HG03439 (cell line): Measurements from ENCODE around the gene ANGPTL2.
"Not testable (repeated sequence)": the region's sequence is repeated elsewhere in the genome, so short reads cannot be mapped to it uniquely, and the experiment has no call there.

Source experiments
- ATAC-seq: cut with Tn5 transposase; IDR thresholded peaks from one replicate; pipeline ENCODE4 v1.9.1; 2021; ENCODE audit warnings: mild to moderate bottlenecking, moderate library complexity; ENCODE audit not compliant: unreplicated experiment

The ANGPTL2 gene

GRCh38 chr9:127155314-127155960 lies 33.0 kb upstream of the ANGPTL2 start:
- ATAC-seq = no peak

- ATAC-seq = no peak
Measured at GRCh38 chr9:127154390-127155191, 32.2 kb upstream of the ANGPTL2 start.

GRCh38 chr9:127154003-127154389 lies 31.6 kb upstream of the ANGPTL2 start:
- ATAC-seq = no peak

- ATAC-seq = no peak
Measured at GRCh38 chr9:127153501-127153900, 31.1 kb upstream of the ANGPTL2 start.

- no peak for ATAC-seq
Measured at GRCh38 chr9:127149463-127150390, 27.3 kb upstream of the ANGPTL2 start.

GRCh38 chr9:127149010-127149409 lies 26.6 kb upstream of the ANGPTL2 start:
- no peak for ATAC-seq

- no peak for ATAC-seq
Measured at GRCh38 chr9:127148014-127148413, 25.6 kb upstream of the ANGPTL2 start.

- no peak for ATAC-seq
Measured at GRCh38 chr9:127147251-127147650, 24.8 kb upstream of the ANGPTL2 start.

- not testable (repeated sequence) for ATAC-seq
Measured at GRCh38 chr9:127146841-127147240, 24.4 kb upstream of the ANGPTL2 start.

GRCh38 chr9:127144670-127145445 lies 22.4 kb upstream of the ANGPTL2 start:
- ATAC-seq = no peak

- no peak for ATAC-seq
Measured at GRCh38 chr9:127143920-127144465, 21.6 kb upstream of the ANGPTL2 start.

- ATAC-seq = no peak
Measured at GRCh38 chr9:127142931-127143464, 20.6 kb upstream of the ANGPTL2 start.

- no peak for ATAC-seq
Measured at GRCh38 chr9:127142291-127142690, 19.9 kb upstream of the ANGPTL2 start.

GRCh38 chr9:127140842-127141675 lies 18.6 kb upstream of the ANGPTL2 start:
- no peak for ATAC-seq

GRCh38 chr9:127140181-127140580 lies 17.7 kb upstream of the ANGPTL2 start:
- ATAC-seq = no peak

GRCh38 chr9:127139775-127140174 lies 17.3 kb upstream of the ANGPTL2 start:
- ATAC-seq = no peak

GRCh38 chr9:127139071-127139731 lies 16.8 kb upstream of the ANGPTL2 start:
- no peak for ATAC-seq

- ATAC-seq = no peak
Measured at GRCh38 chr9:127138444-127138843, 16.0 kb upstream of the ANGPTL2 start.
